WTC11 (cell line): ENCODE results near the gene SH2D5. TPM values are rescaled to one million over a fixed set of nuclear protein-coding genes. Genes with fewer than 3 reads are reported as not detected.

Experiments used
- ATAC-seq: fragments of 200-7000 bp; cut with Tn5 transposase; 2 replicates; pipeline ENCODE4 v1.10.0; 2021; ENCODE audit warnings: mild to moderate bottlenecking, moderate library complexity
- Bru-seq: library from RNA; stranded (reverse); fragments of 400-500 nt; gene quantifications from one replicate; lab custom pipeline; 2021; lab: Mats Ljungman, UMichigan
- CTCF ChIA-PET: fragments of 300-600 bp; sonication (Branson Sonifier 250); formaldehyde crosslinking; loops from one replicate; lab custom pipeline; 2021; ENCODE audit warnings: antibody characterized with exemption; lab: Charles Lee
- POLR2A ChIA-PET: fragments of 350-600 bp; sonication (Branson Sonifier 250); formaldehyde crosslinking; loops from one replicate; lab custom pipeline; 2021; ENCODE audit warnings: antibody characterized with exemption; lab: Charles Lee
- DNase-seq: peaks from one replicate; pipeline ENCODE4 v3.0.0; 2021; ENCODE audit warnings: low spot score
- H3K27ac Mint-ChIP-seq: 2 replicates; pipeline ENCODE4 v1.8.0; 2021; ENCODE audit warnings: mixed read lengths
- H3K27me3 Mint-ChIP-seq: 2 replicates; pipeline ENCODE4 v1.8.0; 2021; ENCODE audit warnings: low read depth, mild to moderate bottlenecking, moderate library complexity, mixed read lengths
- H3K36me3 Mint-ChIP-seq: 2 replicates; pipeline ENCODE4 v1.8.0; 2021; ENCODE audit warnings: mixed read lengths
- H3K4me1 Mint-ChIP-seq: 2 replicates; pipeline ENCODE4 v1.8.0; 2022; ENCODE audit warnings: mixed read lengths
- H3K4me3 Mint-ChIP-seq: 2 replicates; pipeline ENCODE4 v1.8.0; 2021; ENCODE audit warnings: mild to moderate bottlenecking, moderate library complexity, mixed read lengths
- H3K9me3 Mint-ChIP-seq: 2 replicates; pipeline ENCODE4 v1.8.0; 2021; ENCODE audit warnings: mixed read lengths
- AR ChIP-seq: fragments of 250-450 bp; sonication (Bioruptor Pico); IDR thresholded peaks from 2 replicates; pipeline ENCODE4 v1.9.0; 2021; ENCODE audit warnings: mild to moderate bottlenecking
- ELF4 ChIP-seq: sonication (generic); formaldehyde crosslinking; IDR thresholded peaks from 2 replicates; pipeline ENCODE4 v1.8.1; 2022; ENCODE audit warnings: low read depth, mild to moderate bottlenecking, moderate library complexity, missing genetic modification reagents
- EMX1 ChIP-seq: fragments of 250-450 bp; sonication (Bioruptor Pico); IDR thresholded peaks from 2 replicates; pipeline ENCODE4 v1.8.0; 2021; ENCODE audit warnings: mild to moderate bottlenecking
- ESRRA ChIP-seq: sonication (generic); formaldehyde crosslinking; IDR thresholded peaks from 2 replicates; pipeline ENCODE4 v1.8.1; 2022; ENCODE audit warnings: mild to moderate bottlenecking, missing genetic modification reagents, borderline replicate concordance
- GTF2I ChIP-seq: fragments of 250-450 bp; sonication (Bioruptor Pico); conservative IDR thresholded peaks from 2 replicates; pipeline ENCODE4 v1.4.0; 2021; ENCODE audit warnings: mild to moderate bottlenecking
- HMGA2 ChIP-seq: fragments of 250-450 bp; sonication (Bioruptor Pico); IDR thresholded peaks from 2 replicates; pipeline ENCODE4 v1.4.0; 2021; ENCODE audit warnings: mild to moderate bottlenecking, moderate library complexity
- MAX ChIP-seq: sonication (generic); formaldehyde crosslinking; IDR thresholded peaks from 2 replicates; pipeline ENCODE4 v1.8.0; 2022; ENCODE audit warnings: mild to moderate bottlenecking, missing genetic modification reagents
- MYBL2 ChIP-seq: sonication (generic); formaldehyde crosslinking; IDR thresholded peaks from 2 replicates; pipeline ENCODE4 v1.8.1; 2023; ENCODE audit warnings: mild to moderate bottlenecking, moderate library complexity, missing genetic modification reagents
- SP1 ChIP-seq: sonication (generic); formaldehyde crosslinking; conservative IDR thresholded peaks from 2 replicates; pipeline ENCODE4 v1.8.1; 2022; ENCODE audit warnings: missing genetic modification reagents
- TEAD1 ChIP-seq: sonication (generic); formaldehyde crosslinking; IDR thresholded peaks from 2 replicates; pipeline ENCODE4 v1.8.0; 2022; ENCODE audit warnings: mild to moderate bottlenecking, missing genetic modification reagents
- TP53 ChIP-seq: sonication (generic); formaldehyde crosslinking; IDR thresholded peaks from 2 replicates; pipeline ENCODE4 v1.8.1; 2023; ENCODE audit warnings: mild to moderate bottlenecking, missing genetic modification reagents
- USF1 ChIP-seq: sonication (generic); formaldehyde crosslinking; IDR thresholded peaks from 2 replicates; pipeline ENCODE4 v1.8.0; 2022; ENCODE audit warnings: mild to moderate bottlenecking, missing genetic modification reagents
- ZNF396 ChIP-seq: fragments of 250-450 bp; sonication (Bioruptor Pico); IDR thresholded peaks from 2 replicates; pipeline ENCODE4 v1.8.0; 2021; ENCODE audit warnings: mild to moderate bottlenecking, moderate library complexity, borderline replicate concordance
- ZNF416 ChIP-seq: fragments of 250-450 bp; sonication (Bioruptor Pico); IDR thresholded peaks from 2 replicates; pipeline ENCODE4 v1.9.0; 2021; ENCODE audit warnings: mild to moderate bottlenecking, inconsistent platforms
- ZSCAN18 ChIP-seq: fragments of 250-450 bp; sonication (Bioruptor Pico); IDR thresholded peaks from 2 replicates; pipeline ENCODE4 v2.1.2; 2022; ENCODE audit warnings: mild to moderate bottlenecking, moderate library complexity
- long read RNA-seq, 3 experiments: library from RNA in 1 of 3; library from capped mRNA in 1 of 3; library from polyadenylated mRNA in 1 of 3; unstranded in 2 of 3; stranded (forward) in 1 of 3; transcript quantifications; one replicate each; pipeline ENCODE4 v2.0.0, GENCODE V29; 2021
- total RNA-seq: library from RNA; stranded (reverse); gene quantifications from 3 replicates; pipeline ENCODE4 v1.2.3, GENCODE V29; 2021
- TF ChIP-seq, protein P1 (sequence below): sonication (generic); formaldehyde crosslinking; IDR thresholded peaks from 2 replicates; pipeline ENCODE4 v1.8.1; 2023; ENCODE audit warnings: mild to moderate bottlenecking, moderate library complexity, missing genetic modification reagents
- TF ChIP-seq, protein P2 (sequence below): sonication (generic); formaldehyde crosslinking; IDR thresholded peaks from 2 replicates; pipeline ENCODE4 v1.8.1; 2023; ENCODE audit warnings: mild to moderate bottlenecking, missing genetic modification reagents, moderate library complexity
- TF ChIP-seq, protein P3 (sequence below): sonication (generic); formaldehyde crosslinking; conservative IDR thresholded peaks from 2 replicates; pipeline ENCODE4 v1.8.1; 2023; ENCODE audit warnings: mild to moderate bottlenecking, low read depth, missing genetic modification reagents, moderate library complexity
- TF ChIP-seq, protein P4 (sequence below): sonication (generic); formaldehyde crosslinking; IDR thresholded peaks from 2 replicates; pipeline ENCODE4 v1.8.1; 2022; ENCODE audit warnings: low read depth, missing genetic modification reagents, borderline replicate concordance

SH2D5 gene
- 13.4 to 17.8 TPM (median 13.8 TPM) in 3 replicates for total RNA-seq
- percentile 48 among the genes with signal in this experiment for Bru-seq, nascent RNA
- long read RNA-seq, experiment 1, partial matches to known transcripts: 11 of 42 reads
- long read RNA-seq, experiment 1, other reads (novel, unspliced or antisense): 31 of 42 reads
- long read RNA-seq, experiment 2, partial matches to known transcripts: 0 of 8 reads
- long read RNA-seq, experiment 2, other reads (novel, unspliced or antisense): 8 of 8 reads
- long read RNA-seq, experiment 3, partial matches to known transcripts: 0 of 1 reads
- long read RNA-seq, experiment 3, other reads (novel, unspliced or antisense): 1 of 1 reads

GRCh38 chr1:20732588-20733359 is at the start of gene SH2D5:
TSS of gene SH2D5 (minus strand) at chr1:20732703. CDS start at chr1:20728044, 4,659 bp downstream.
- DNase-seq (peak; percentile 53), ATAC-seq (peak; percentile 32)
- peaks cover 33% of the 10 kb centered on the region for H3K4me1 Mint-ChIP-seq
- H3K27ac Mint-ChIP-seq: no peak within 1 kb of the TSS
- CTCF ChIA-PET: interaction anchor here (0.6 to 9.0 kb wide), 7 partner anchors 15 to 462 kb away, joined by 3 to 124 read pairs (median 6); partner anchors contain the start of gene KIF17
- H3K4me3 Mint-ChIP-seq: peak within 1 kb of the TSS; percentile 87
- peaks cover 55% of the 10 kb centered on the region for H3K27me3 Mint-ChIP-seq
- TF ChIP-seq, protein P1, sequence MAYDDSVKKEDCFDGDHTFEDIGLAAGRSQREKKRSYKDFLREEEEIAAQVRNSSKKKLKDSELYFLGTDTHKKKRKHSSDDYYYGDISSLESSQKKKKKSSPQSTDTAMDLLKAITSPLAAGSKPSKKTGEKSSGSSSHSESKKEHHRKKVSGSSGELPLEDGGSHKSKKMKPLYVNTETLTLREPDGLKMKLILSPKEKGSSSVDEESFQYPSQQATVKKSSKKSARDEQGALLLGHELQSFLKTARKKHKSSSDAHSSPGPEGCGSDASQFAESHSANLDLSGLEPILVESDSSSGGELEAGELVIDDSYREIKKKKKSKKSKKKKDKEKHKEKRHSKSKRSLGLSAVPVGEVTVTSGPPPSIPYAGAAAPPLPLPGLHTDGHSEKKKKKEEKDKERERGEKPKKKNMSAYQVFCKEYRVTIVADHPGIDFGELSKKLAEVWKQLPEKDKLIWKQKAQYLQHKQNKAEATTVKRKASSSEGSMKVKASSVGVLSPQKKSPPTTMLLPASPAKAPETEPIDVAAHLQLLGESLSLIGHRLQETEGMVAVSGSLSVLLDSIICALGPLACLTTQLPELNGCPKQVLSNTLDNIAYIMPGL (CRISPR knock-in tag): peak; percentile 14; the same call in 1 of the 2 replicates
- TF ChIP-seq MAX: peak; percentile 49; the same call in 1 of the 2 replicates
- peak; percentile 29; the same call in 1 of the 2 replicates for TF ChIP-seq SP1 (CRISPR knock-in tag)
- TF ChIP-seq, protein P2, sequence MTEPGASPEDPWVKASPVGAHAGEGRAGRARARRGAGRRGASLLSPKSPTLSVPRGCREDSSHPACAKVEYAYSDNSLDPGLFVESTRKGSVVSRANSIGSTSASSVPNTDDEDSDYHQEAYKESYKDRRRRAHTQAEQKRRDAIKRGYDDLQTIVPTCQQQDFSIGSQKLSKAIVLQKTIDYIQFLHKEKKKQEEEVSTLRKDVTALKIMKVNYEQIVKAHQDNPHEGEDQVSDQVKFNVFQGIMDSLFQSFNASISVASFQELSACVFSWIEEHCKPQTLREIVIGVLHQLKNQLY: no peak
- TF ChIP-seq MYBL2 (CRISPR knock-in tag): peak; percentile 73; the same call in 1 of the 2 replicates
- 0 out of 2 replicates have a peak, but pooled peaks have one; percentile 1 for TF ChIP-seq GTF2I (CRISPR knock-in tag)
- no peak for TF ChIP-seq TP53 (CRISPR knock-in tag)
- 0 out of 2 replicates have a peak, but pooled peaks have one; percentile 18 for TF ChIP-seq ESRRA (CRISPR knock-in tag)
- H3K36me3 Mint-ChIP-seq: no peaks in the 10 kb centered on the region
- H3K9me3 Mint-ChIP-seq: no peaks in the 10 kb centered on the region
- POLR2A ChIA-PET: interaction anchor here (1.1 to 3.4 kb wide), 2 partner anchors 36 to 54 kb away, joined by 3 to 14 read pairs; partner anchors contain the start of gene HP1BP3

- H3K36me3 Mint-ChIP-seq: peaks cover 73% of the 10 kb centered on the region
- ATAC-seq (no peak), DNase-seq (no peak)
- H3K27ac Mint-ChIP-seq: no peak overlapping the region
- H3K9me3 Mint-ChIP-seq: no peaks in the 10 kb centered on the region
- H3K4me1 Mint-ChIP-seq: no peaks in the 10 kb centered on the region
- CTCF ChIA-PET: no interaction called here
- no peak overlapping the region for H3K4me3 Mint-ChIP-seq
- no peaks in the 10 kb centered on the region for H3K27me3 Mint-ChIP-seq
- POLR2A ChIA-PET: interaction anchor here (1.0 kb wide), 1 partner anchor 11 kb away, joined by 6 read pairs; no protein-coding TSS in a partner anchor
- TF ChIP-seq, protein P3, sequence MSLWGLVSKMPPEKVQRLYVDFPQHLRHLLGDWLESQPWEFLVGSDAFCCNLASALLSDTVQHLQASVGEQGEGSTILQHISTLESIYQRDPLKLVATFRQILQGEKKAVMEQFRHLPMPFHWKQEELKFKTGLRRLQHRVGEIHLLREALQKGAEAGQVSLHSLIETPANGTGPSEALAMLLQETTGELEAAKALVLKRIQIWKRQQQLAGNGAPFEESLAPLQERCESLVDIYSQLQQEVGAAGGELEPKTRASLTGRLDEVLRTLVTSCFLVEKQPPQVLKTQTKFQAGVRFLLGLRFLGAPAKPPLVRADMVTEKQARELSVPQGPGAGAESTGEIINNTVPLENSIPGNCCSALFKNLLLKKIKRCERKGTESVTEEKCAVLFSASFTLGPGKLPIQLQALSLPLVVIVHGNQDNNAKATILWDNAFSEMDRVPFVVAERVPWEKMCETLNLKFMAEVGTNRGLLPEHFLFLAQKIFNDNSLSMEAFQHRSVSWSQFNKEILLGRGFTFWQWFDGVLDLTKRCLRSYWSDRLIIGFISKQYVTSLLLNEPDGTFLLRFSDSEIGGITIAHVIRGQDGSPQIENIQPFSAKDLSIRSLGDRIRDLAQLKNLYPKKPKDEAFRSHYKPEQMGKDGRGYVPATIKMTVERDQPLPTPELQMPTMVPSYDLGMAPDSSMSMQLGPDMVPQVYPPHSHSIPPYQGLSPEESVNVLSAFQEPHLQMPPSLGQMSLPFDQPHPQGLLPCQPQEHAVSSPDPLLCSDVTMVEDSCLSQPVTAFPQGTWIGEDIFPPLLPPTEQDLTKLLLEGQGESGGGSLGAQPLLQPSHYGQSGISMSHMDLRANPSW: no peak
- TF ChIP-seq TEAD1 (CRISPR knock-in tag) (no peak), USF1 (no peak), ZNF396 (CRISPR knock-in tag) (no peak), ZSCAN18 (CRISPR knock-in tag) (no peak), SP1 (CRISPR knock-in tag) (no peak), HMGA2 (CRISPR knock-in tag) (no peak), ZNF416 (CRISPR knock-in tag) (no peak), ELF4 (CRISPR knock-in tag) (no peak), AR (no peak), EMX1 (CRISPR knock-in tag) (no peak)
- TF ChIP-seq, protein P4, sequence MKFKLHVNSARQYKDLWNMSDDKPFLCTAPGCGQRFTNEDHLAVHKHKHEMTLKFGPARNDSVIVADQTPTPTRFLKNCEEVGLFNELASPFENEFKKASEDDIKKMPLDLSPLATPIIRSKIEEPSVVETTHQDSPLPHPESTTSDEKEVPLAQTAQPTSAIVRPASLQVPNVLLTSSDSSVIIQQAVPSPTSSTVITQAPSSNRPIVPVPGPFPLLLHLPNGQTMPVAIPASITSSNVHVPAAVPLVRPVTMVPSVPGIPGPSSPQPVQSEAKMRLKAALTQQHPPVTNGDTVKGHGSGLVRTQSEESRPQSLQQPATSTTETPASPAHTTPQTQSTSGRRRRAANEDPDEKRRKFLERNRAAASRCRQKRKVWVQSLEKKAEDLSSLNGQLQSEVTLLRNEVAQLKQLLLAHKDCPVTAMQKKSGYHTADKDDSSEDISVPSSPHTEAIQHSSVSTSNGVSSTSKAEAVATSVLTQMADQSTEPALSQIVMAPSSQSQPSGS: no peak
Measured at GRCh38 chr1:20775700-20776099, 43.2 kb upstream of the SH2D5 start.
